ENCODE measurements around the gene OR6J1. TPM values are rescaled to one million over a fixed set of nuclear protein-coding genes. Genes with fewer than 3 reads are reported as not detected.

Gene OR6J1
- total and polyA plus RNA-seq, 9 of the 15 experiments (the other 6 are each of a cell fraction or from before 2014, with no cell fraction given): not detected

- no peak for TF ChIP-seq TRIM25 (IDR thresholded peaks at IDR 0.05; ENCODE audit: borderline replicate concordance)
- TF ChIP-seq HBP1 (CRISPR knock-in tag; IDR thresholded peaks at IDR 0.05): no peak
- peak; percentile 7 for TF ChIP-seq ZFP36 (IDR thresholded peaks at IDR 0.05; ENCODE audit: low read depth, low read length, partially characterized antibody)
- TF ChIP-seq FOXK2 (conservative IDR thresholded peaks at IDR 0.05 in 1 of 2, IDR thresholded peaks at IDR 0.05 in 1 of 2; ENCODE audit: low read depth in 2 of 2): no peak
- TF ChIP-seq RCOR1 (IDR thresholded peaks at IDR 0.05; ENCODE audit: borderline replicate concordance in 1 of 2, low read depth in 2 of 2, low read length in 2 of 2): no peak
- no peak for TF ChIP-seq MTA2 (IDR thresholded peaks at IDR 0.05; ENCODE audit: low read depth)
- TF ChIP-seq CTCF (IDR thresholded peaks at IDR 0.05 in 2 of 3, conservative IDR thresholded peaks at IDR 0.05 in 1 of 3; ENCODE audit: insufficient read depth in 2 of 3, low read depth in 1 of 3, low read length in 3 of 3): peak; percentile 58 to 80 (median 60); a peak in 5 of 6 replicates
- no peak for TF ChIP-seq MGA (IDR thresholded peaks at IDR 0.05)
- no peak for TF ChIP-seq ZNF717 (CRISPR knock-in tag; IDR thresholded peaks at IDR 0.05)
- no peak for TF ChIP-seq TBL1XR1 (IDR thresholded peaks at IDR 0.05; ENCODE audit: low read length in 2 of 2)
- TF ChIP-seq PHTF2 (CRISPR knock-in tag; IDR thresholded peaks at IDR 0.05): no peak
- TF ChIP-seq CC2D1A (IDR thresholded peaks at IDR 0.05): peak; percentile 57; the same call in 1 of the 2 replicates
These were observed 13.7 kb upstream of the OR6J1 start (continued) for GRCh38 chr14:22657861-22658260.
